WERI-Rb-1 (cell line): Measurements from ENCODE around the gene RNF207.

ENCODE experiments used
- DNase-seq: peaks from one replicate; pipeline ENCODE4 v3.0.0-alpha.2; 2020
- H3K27ac ChIP-seq: fragments of 250-450 bp; sonication (Bioruptor Pico); 2 replicates; pipeline ENCODE4 v1.5.1; 2020; ENCODE audit warnings: mild to moderate bottlenecking, moderate library complexity
- H3K27me3 ChIP-seq: fragments of 250-450 bp; sonication (Bioruptor Pico); 2 replicates; pipeline ENCODE4 v1.5.1; 2021; ENCODE audit warnings: mild to moderate bottlenecking, low read depth, moderate library complexity; ENCODE audit not compliant: insufficient read depth, severe bottlenecking
- H3K36me3 ChIP-seq: fragments of 250-450 bp; sonication (Bioruptor Pico); 2 replicates; pipeline ENCODE4 v1.5.1; 2020; ENCODE audit warnings: mild to moderate bottlenecking, moderate library complexity
- H3K4me3 ChIP-seq: 2 replicates; pipeline ENCODE4 v1.5.1; 2011; ENCODE audit warnings: low read depth, mild to moderate bottlenecking, control low read depth, low read length
- H3K9me3 ChIP-seq: fragments of 250-450 bp; sonication (Bioruptor Pico); 2 replicates; pipeline ENCODE4 v1.5.1; 2021; ENCODE audit warnings: mild to moderate bottlenecking, moderate library complexity; ENCODE audit not compliant: severe bottlenecking
- TF ChIP-seq, protein P1 (sequence below): IDR thresholded peaks from 2 replicates; pipeline ENCODE4 v1.5.1; 2011; ENCODE audit warnings: low read depth, mild to moderate bottlenecking, control low read depth, inconsistent platforms, low read length

RNF207 gene

DNA sequence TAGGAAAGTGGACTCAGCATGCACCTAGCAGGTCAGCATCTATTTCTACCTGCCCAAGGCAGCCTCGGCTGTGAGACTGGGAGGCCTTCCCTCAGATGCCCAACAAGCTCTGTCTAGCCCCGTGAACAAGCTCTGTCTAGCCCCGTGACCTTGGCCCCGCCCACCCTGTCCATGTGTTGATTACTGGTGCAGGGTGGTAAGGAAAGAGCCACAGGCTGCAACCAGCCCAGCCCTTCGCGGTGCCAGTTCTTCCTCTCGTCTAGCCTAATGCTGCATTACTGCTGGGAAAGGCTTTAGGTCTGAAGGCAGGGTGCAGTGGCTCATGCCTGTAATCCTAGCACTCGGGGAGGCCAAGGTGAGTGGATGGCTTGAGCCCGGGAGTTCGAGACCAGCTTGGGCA is 52.8 kb downstream of the RNF207 start:
- no peak for DNase-seq
- Histone ChIP-seq H3K9me3 (no peaks in the 10 kb centered on the region), H3K27me3 (no peaks in the 10 kb centered on the region), H3K36me3 (no peaks in the 10 kb centered on the region; the same call in 1 of the 2 replicates), H3K4me3 (no peak overlapping the region), H3K27ac (no peak overlapping the region)
- TF ChIP-seq, protein P1, sequence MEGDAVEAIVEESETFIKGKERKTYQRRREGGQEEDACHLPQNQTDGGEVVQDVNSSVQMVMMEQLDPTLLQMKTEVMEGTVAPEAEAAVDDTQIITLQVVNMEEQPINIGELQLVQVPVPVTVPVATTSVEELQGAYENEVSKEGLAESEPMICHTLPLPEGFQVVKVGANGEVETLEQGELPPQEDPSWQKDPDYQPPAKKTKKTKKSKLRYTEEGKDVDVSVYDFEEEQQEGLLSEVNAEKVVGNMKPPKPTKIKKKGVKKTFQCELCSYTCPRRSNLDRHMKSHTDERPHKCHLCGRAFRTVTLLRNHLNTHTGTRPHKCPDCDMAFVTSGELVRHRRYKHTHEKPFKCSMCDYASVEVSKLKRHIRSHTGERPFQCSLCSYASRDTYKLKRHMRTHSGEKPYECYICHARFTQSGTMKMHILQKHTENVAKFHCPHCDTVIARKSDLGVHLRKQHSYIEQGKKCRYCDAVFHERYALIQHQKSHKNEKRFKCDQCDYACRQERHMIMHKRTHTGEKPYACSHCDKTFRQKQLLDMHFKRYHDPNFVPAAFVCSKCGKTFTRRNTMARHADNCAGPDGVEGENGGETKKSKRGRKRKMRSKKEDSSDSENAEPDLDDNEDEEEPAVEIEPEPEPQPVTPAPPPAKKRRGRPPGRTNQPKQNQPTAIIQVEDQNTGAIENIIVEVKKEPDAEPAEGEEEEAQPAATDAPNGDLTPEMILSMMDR, result no peak

GRCh38 chr1:6259491-6260362 is 53.8 kb downstream of the RNF207 start:
- peaks cover 4% of the 10 kb centered on the region for H3K36me3 ChIP-seq
- peak overlapping the region; percentile 75 for H3K4me3 ChIP-seq
- TF ChIP-seq, protein P1, result no peak
- H3K27me3 ChIP-seq, result no peaks in the 10 kb centered on the region
- H3K27ac ChIP-seq, result no peak overlapping the region; the same call in 1 of the 2 replicates
- no peaks in the 10 kb centered on the region for H3K9me3 ChIP-seq
- peak; percentile 77 for DNase-seq

GRCh38 chr1:6260433-6260934 is 54.6 kb downstream of the RNF207 start:
- TF ChIP-seq, protein P1, result no peak
- peak; percentile 45 for DNase-seq

GRCh38 chr1:6260961-6261614 is 55.2 kb downstream of the RNF207 start, which contains the start of gene GPR153:
Gene GPR153, minus strand, starts transcription at chr1:6261098. Its CDS starts 6,193 bp downstream, at chr1:6254905.
- Histone ChIP-seq H3K27me3 (no peaks in the 10 kb centered on the region), H3K4me3 (peak within 1 kb of the TSS; percentile 75), H3K27ac (peak within 1 kb of the TSS; percentile 65), H3K36me3 (peaks cover 4% of the 10 kb centered on the region), H3K9me3 (no peaks in the 10 kb centered on the region)
- TF ChIP-seq, protein P1, result no peak
- peak; percentile 53 for DNase-seq

More at GRCh38 chr1:6260433-6260934, 54.6 kb downstream of the RNF207 start:
- peaks cover 4% of the 10 kb centered on the region for H3K36me3 ChIP-seq
- peak overlapping the region; percentile 61 for H3K27ac ChIP-seq
- peak overlapping the region; percentile 75 for H3K4me3 ChIP-seq
- H3K9me3 ChIP-seq, result no peaks in the 10 kb centered on the region
- no peaks in the 10 kb centered on the region for H3K27me3 ChIP-seq

DNA sequence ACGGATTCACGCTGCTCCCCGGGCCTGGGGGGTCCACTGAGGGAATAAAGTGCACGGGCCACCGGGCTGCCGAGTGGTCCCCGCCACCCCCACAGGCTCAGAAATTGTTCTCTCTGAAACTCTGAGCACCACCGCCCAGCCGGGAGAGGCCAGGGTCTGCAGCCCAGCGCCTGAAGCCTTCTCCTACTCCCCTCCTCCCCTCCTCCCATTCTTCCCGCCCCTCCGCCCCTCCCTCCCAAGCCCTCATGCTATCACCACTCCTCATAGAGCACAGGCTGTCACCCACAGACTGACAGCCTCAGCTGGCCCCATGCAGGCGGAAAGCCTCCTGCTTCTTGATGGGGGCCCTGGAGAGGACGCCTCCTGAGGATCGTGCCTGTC is 55.7 kb downstream of the RNF207 start:
- H3K36me3 ChIP-seq, result peaks cover 4% of the 10 kb centered on the region
- peak overlapping the region; percentile 65; the same call in 1 of the 2 replicates for H3K27ac ChIP-seq
- peak; percentile 73 for DNase-seq
- no peaks in the 10 kb centered on the region for H3K9me3 ChIP-seq
- H3K27me3 ChIP-seq, result no peaks in the 10 kb centered on the region
- peak overlapping the region; percentile 64 for H3K4me3 ChIP-seq
- TF ChIP-seq, protein P1, result no peak
